Measurements from ENCODE around the gene TAMM41.

TAMM41 gene

GRCh38 chr3:11810276-11810675, 36.4 kb downstream of the TAMM41 start:
- no peak overlapping the region for H3K27ac ChIP-seq (ENCODE audit: low read length)
- no peaks in the 10 kb centered on the region for H3K27me3 ChIP-seq (ENCODE audit: control insufficient read depth, insufficient read depth, low read length)
- H3K4me1 ChIP-seq (ENCODE audit: control insufficient read depth, low read depth, low read length) = no peaks in the 10 kb centered on the region
- H3K9me3 ChIP-seq (ENCODE audit: control insufficient read depth, low read depth, low read length) = no peaks in the 10 kb centered on the region
- H3K36me3 ChIP-seq (ENCODE audit: control insufficient read depth, low read depth, low read length) = peaks cover 36% of the 10 kb centered on the region
- no peak overlapping the region for H3K9ac ChIP-seq (ENCODE audit: low read length)
- H3K4me3 ChIP-seq (ENCODE audit: low read length) = no peak overlapping the region

- no peaks in the 10 kb centered on the region for H3K27me3 ChIP-seq (ENCODE audit: control insufficient read depth, insufficient read depth, low read length)
- H3K4me1 ChIP-seq (ENCODE audit: control insufficient read depth, low read depth, low read length) = no peaks in the 10 kb centered on the region
- no peak overlapping the region for H3K9ac ChIP-seq (ENCODE audit: low read length)
- no peak overlapping the region for H3K4me3 ChIP-seq (ENCODE audit: low read length)
- no peak overlapping the region for H3K27ac ChIP-seq (ENCODE audit: low read length)
- no peaks in the 10 kb centered on the region for H3K9me3 ChIP-seq (ENCODE audit: control insufficient read depth, low read depth, low read length)
- H3K36me3 ChIP-seq (ENCODE audit: control insufficient read depth, low read depth, low read length) = peaks cover 36% of the 10 kb centered on the region
Observed at GRCh38 chr3:11808231-11808630, 38.5 kb downstream of the TAMM41 start.

GRCh38 chr3:11807686-11808085, 39.0 kb downstream of the TAMM41 start:
- Histone ChIP-seq H3K9ac (ENCODE audit: low read length) (no peak overlapping the region), H3K36me3 (ENCODE audit: control insufficient read depth, low read depth, low read length) (peaks cover 36% of the 10 kb centered on the region), H3K27ac (ENCODE audit: low read length) (no peak overlapping the region), H3K9me3 (ENCODE audit: control insufficient read depth, low read depth, low read length) (no peaks in the 10 kb centered on the region), H3K27me3 (ENCODE audit: control insufficient read depth, insufficient read depth, low read length) (no peaks in the 10 kb centered on the region), H3K4me3 (ENCODE audit: low read length) (no peak overlapping the region), H3K4me1 (ENCODE audit: control insufficient read depth, low read depth, low read length) (no peaks in the 10 kb centered on the region)

- H3K4me3 ChIP-seq (ENCODE audit: low read length) = no peak overlapping the region
- no peak overlapping the region for H3K27ac ChIP-seq (ENCODE audit: low read length)
- no peaks in the 10 kb centered on the region for H3K4me1 ChIP-seq (ENCODE audit: control insufficient read depth, low read depth, low read length)
- no peak overlapping the region for H3K9ac ChIP-seq (ENCODE audit: low read length)
- no peaks in the 10 kb centered on the region for H3K9me3 ChIP-seq (ENCODE audit: control insufficient read depth, low read depth, low read length)
- peaks cover 36% of the 10 kb centered on the region for H3K36me3 ChIP-seq (ENCODE audit: control insufficient read depth, low read depth, low read length)
- H3K27me3 ChIP-seq (ENCODE audit: control insufficient read depth, insufficient read depth, low read length) = no peaks in the 10 kb centered on the region
Observed at GRCh38 chr3:11805716-11806115, 41.0 kb downstream of the TAMM41 start.

- H3K4me3 ChIP-seq (ENCODE audit: low read length) = no peak overlapping the region
- H3K9ac ChIP-seq (ENCODE audit: low read length) = no peak overlapping the region
- H3K36me3 ChIP-seq (ENCODE audit: control insufficient read depth, low read depth, low read length) = peaks cover 34% of the 10 kb centered on the region
- H3K4me1 ChIP-seq (ENCODE audit: control insufficient read depth, low read depth, low read length) = no peaks in the 10 kb centered on the region
- no peak overlapping the region for H3K27ac ChIP-seq (ENCODE audit: low read length)
- no peaks in the 10 kb centered on the region for H3K27me3 ChIP-seq (ENCODE audit: control insufficient read depth, insufficient read depth, low read length)
- H3K9me3 ChIP-seq (ENCODE audit: control insufficient read depth, low read depth, low read length) = no peaks in the 10 kb centered on the region
Observed at GRCh38 chr3:11803977-11804892, 42.5 kb downstream of the TAMM41 start.

- no peak overlapping the region for H3K9ac ChIP-seq (ENCODE audit: low read length)
- no peaks in the 10 kb centered on the region for H3K9me3 ChIP-seq (ENCODE audit: control insufficient read depth, low read depth, low read length)
- H3K27me3 ChIP-seq (ENCODE audit: control insufficient read depth, insufficient read depth, low read length) = no peaks in the 10 kb centered on the region
- H3K36me3 ChIP-seq (ENCODE audit: control insufficient read depth, low read depth, low read length) = no peaks in the 10 kb centered on the region
- no peak overlapping the region for H3K4me3 ChIP-seq (ENCODE audit: low read length)
- no peak overlapping the region for H3K27ac ChIP-seq (ENCODE audit: low read length)
- H3K4me1 ChIP-seq (ENCODE audit: control insufficient read depth, low read depth, low read length) = no peaks in the 10 kb centered on the region
Observed at GRCh38 chr3:11799791-11800190, 46.9 kb downstream of the TAMM41 start.

- Histone ChIP-seq H3K9ac (ENCODE audit: low read length) (no peak overlapping the region), H3K27me3 (ENCODE audit: control insufficient read depth, insufficient read depth, low read length) (no peaks in the 10 kb centered on the region), H3K36me3 (ENCODE audit: control insufficient read depth, low read depth, low read length) (peaks cover 2% of the 10 kb centered on the region), H3K9me3 (ENCODE audit: control insufficient read depth, low read depth, low read length) (no peaks in the 10 kb centered on the region), H3K4me3 (ENCODE audit: low read length) (no peak overlapping the region), H3K4me1 (ENCODE audit: control insufficient read depth, low read depth, low read length) (no peaks in the 10 kb centered on the region), H3K27ac (ENCODE audit: low read length) (no peak overlapping the region)
Observed at GRCh38 chr3:11794927-11795326, 51.8 kb downstream of the TAMM41 start.

- H3K36me3 ChIP-seq (ENCODE audit: control insufficient read depth, low read depth, low read length) = peaks cover 19% of the 10 kb centered on the region
- H3K4me3 ChIP-seq (ENCODE audit: low read length) = no peak overlapping the region
- H3K4me1 ChIP-seq (ENCODE audit: control insufficient read depth, low read depth, low read length) = no peaks in the 10 kb centered on the region
- H3K27ac ChIP-seq (ENCODE audit: low read length) = no peak overlapping the region
- no peaks in the 10 kb centered on the region for H3K27me3 ChIP-seq (ENCODE audit: control insufficient read depth, insufficient read depth, low read length)
- H3K9ac ChIP-seq (ENCODE audit: low read length) = no peak overlapping the region
- no peaks in the 10 kb centered on the region for H3K9me3 ChIP-seq (ENCODE audit: control insufficient read depth, low read depth, low read length)
Observed at GRCh38 chr3:11791339-11792200, 55.1 kb downstream of the TAMM41 start.

- Histone ChIP-seq H3K4me3 (ENCODE audit: low read length) (no peak overlapping the region), H3K27me3 (ENCODE audit: control insufficient read depth, insufficient read depth, low read length) (no peaks in the 10 kb centered on the region), H3K36me3 (ENCODE audit: control insufficient read depth, low read depth, low read length) (peaks cover 16% of the 10 kb centered on the region), H3K9me3 (ENCODE audit: control insufficient read depth, low read depth, low read length) (no peaks in the 10 kb centered on the region), H3K27ac (ENCODE audit: low read length) (no peak overlapping the region), H3K9ac (ENCODE audit: low read length) (no peak overlapping the region), H3K4me1 (ENCODE audit: control insufficient read depth, low read depth, low read length) (no peaks in the 10 kb centered on the region)
Observed at GRCh38 chr3:11789412-11789811, 57.3 kb downstream of the TAMM41 start.

GRCh38 chr3:11784971-11785377, 61.7 kb downstream of the TAMM41 start:
- H3K4me3 ChIP-seq (ENCODE audit: low read length) = no peak overlapping the region

GRCh38 chr3:11780341-11780740, 66.3 kb downstream of the TAMM41 start:
- Histone ChIP-seq H3K4me3 (ENCODE audit: low read length) (no peak overlapping the region), H3K27ac (ENCODE audit: low read length) (no peak overlapping the region), H3K9ac (ENCODE audit: low read length) (no peak overlapping the region)

More at GRCh38 chr3:11784971-11785377, 61.7 kb downstream of the TAMM41 start:
- Histone ChIP-seq H3K9ac (ENCODE audit: low read length) (no peak overlapping the region), H3K36me3 (ENCODE audit: control insufficient read depth, low read depth, low read length) (peaks cover 16% of the 10 kb centered on the region), H3K27ac (ENCODE audit: low read length) (no peak overlapping the region), H3K27me3 (ENCODE audit: control insufficient read depth, insufficient read depth, low read length) (no peaks in the 10 kb centered on the region), H3K9me3 (ENCODE audit: control insufficient read depth, low read depth, low read length) (no peaks in the 10 kb centered on the region), H3K4me1 (ENCODE audit: control insufficient read depth, low read depth, low read length) (no peaks in the 10 kb centered on the region)

More at GRCh38 chr3:11780341-11780740, 66.3 kb downstream of the TAMM41 start:
- no peaks in the 10 kb centered on the region for H3K36me3 ChIP-seq (ENCODE audit: control insufficient read depth, low read depth, low read length)
- no peaks in the 10 kb centered on the region for H3K9me3 ChIP-seq (ENCODE audit: control insufficient read depth, low read depth, low read length)
- H3K27me3 ChIP-seq (ENCODE audit: control insufficient read depth, insufficient read depth, low read length) = no peaks in the 10 kb centered on the region
- H3K4me1 ChIP-seq (ENCODE audit: control insufficient read depth, low read depth, low read length) = no peaks in the 10 kb centered on the region
